Measurements from ENCODE around the gene CSNK1D. TPM values are rescaled to one million over a fixed set of nuclear protein-coding genes. Genes with fewer than 3 reads are reported as not detected.
"Not testable (repeated sequence)": the region's sequence is repeated elsewhere in the genome, so short reads cannot be mapped to it uniquely, and the experiment has no call there.

Gene CSNK1D
- total RNA-seq, 1 donor: 57.0 TPM

- peak overlapping the region; percentile 70 for H3K4me3 ChIP-seq (ENCODE audit: low read depth, low read length)
- peak; percentile 80 for DNase-seq (ENCODE audit: low read depth)
- TF ChIP-seq, protein P1, sequence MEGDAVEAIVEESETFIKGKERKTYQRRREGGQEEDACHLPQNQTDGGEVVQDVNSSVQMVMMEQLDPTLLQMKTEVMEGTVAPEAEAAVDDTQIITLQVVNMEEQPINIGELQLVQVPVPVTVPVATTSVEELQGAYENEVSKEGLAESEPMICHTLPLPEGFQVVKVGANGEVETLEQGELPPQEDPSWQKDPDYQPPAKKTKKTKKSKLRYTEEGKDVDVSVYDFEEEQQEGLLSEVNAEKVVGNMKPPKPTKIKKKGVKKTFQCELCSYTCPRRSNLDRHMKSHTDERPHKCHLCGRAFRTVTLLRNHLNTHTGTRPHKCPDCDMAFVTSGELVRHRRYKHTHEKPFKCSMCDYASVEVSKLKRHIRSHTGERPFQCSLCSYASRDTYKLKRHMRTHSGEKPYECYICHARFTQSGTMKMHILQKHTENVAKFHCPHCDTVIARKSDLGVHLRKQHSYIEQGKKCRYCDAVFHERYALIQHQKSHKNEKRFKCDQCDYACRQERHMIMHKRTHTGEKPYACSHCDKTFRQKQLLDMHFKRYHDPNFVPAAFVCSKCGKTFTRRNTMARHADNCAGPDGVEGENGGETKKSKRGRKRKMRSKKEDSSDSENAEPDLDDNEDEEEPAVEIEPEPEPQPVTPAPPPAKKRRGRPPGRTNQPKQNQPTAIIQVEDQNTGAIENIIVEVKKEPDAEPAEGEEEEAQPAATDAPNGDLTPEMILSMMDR (IDR thresholded peaks at IDR 0.05; ENCODE audit: insufficient read depth, low read depth, low read length): no peak
Measured at GRCh38 chr17:82213251-82214011, 60.1 kb downstream of the CSNK1D start.

DNA sequence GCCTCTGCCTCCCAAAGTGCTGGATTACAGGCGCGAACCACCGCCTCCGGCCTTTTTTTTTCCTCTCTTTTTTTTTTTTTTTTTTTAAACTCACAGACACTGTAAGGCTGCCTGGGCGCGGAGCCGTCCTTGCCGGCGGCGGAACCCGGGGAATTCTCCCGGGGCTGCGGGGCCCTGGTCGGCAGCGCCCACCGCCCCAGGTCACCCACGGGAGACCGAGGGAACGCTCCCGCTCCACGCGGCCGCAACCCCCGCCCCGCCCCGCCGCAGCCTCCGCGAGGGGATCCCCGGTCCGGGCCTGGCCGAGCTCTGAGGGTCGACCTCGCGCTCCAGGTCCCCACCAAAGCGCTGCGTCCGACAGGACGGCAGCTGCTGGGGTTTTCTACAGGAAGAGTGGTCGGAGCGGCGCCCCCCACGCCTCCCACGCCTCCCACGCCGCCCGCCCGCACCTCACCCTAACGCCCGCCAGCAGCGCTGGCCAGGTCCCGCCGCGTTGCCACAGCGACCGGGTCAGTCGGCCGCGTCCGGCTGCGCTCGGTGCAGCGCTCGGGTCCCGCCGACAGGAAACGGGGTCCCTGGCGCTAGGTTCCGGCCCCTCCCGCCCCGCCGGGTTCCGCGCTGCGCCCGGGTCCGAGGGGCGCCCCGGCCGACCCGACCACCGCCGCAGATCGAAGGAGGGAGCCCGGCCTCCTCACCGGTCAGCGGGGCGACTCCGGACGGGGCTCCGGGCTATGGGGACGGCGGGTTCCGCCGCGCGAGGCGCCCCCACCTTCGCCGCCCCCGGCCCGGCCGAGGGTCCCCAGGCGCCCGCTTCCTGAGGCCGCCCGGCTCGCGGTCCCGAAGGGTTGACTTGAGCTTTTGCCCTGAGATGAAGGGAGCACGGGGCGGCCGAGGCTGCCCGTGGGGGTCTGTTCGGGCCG lies 60.9 kb downstream of the CSNK1D start, which contains the start of gene CCDC57:
CCDC57 (minus strand) TSS at position 512 of the 920 bp plus-strand sequence. CDS start 10,898 bp downstream, outside the sequence.
- DNase-seq (ENCODE audit: low read depth): peak; percentile 78
- TF ChIP-seq, protein P1 (IDR thresholded peaks at IDR 0.05; ENCODE audit: insufficient read depth, low read depth, low read length): no peak
- peak within 1 kb of the TSS; percentile 70 for H3K4me3 ChIP-seq (ENCODE audit: low read depth, low read length)

GRCh38 chr17:82210655-82211054 lies 62.8 kb downstream of the CSNK1D start:
- H3K4me3 ChIP-seq (ENCODE audit: low read depth, low read length); DNase-seq (ENCODE audit: low read depth): not testable (repeated sequence)

DNA sequence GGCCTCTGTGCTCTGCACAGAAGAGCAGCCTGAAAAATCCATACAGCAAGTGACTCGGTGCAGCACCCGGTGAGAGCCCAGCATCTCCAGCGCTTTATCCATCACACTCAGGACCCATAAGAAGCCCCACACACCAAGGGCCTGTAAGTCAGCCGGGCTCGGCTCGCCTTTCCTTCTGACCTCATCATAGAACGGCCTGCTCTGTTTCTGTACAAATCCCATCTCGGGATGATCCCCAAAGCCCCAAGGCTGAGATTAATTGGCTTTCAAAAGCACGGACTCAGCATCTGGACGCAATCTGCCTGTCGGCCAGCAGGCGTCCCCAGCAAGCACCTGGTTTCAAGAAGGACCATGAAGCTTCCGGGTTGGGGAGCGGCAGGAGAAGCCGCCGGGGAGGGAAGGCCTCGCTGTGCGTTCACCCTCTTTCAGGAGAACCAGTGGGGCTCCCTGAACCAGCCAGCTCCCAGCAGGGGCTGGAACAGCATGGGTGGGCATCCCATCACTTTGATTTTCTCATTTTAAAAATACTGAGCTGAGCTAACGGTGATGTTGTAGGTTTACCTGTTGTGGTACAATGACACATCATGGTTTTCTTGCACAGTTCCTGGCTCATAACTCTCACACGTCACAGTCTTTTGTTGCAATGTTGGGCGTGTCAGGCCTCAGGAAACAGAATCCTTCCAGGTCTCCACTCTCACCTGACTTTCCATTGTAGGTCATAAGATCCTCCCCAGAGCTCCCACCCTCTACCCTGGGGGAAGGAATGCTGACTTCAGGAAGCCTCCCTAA lies 67.6 kb downstream of the CSNK1D start:
- DNase-seq (ENCODE audit: low read depth): peak; percentile 91
- no peak overlapping the region for H3K4me3 ChIP-seq (ENCODE audit: low read depth, low read length)
- TF ChIP-seq, protein P1 (IDR thresholded peaks at IDR 0.05; ENCODE audit: insufficient read depth, low read depth, low read length): peak; percentile 89

DNA sequence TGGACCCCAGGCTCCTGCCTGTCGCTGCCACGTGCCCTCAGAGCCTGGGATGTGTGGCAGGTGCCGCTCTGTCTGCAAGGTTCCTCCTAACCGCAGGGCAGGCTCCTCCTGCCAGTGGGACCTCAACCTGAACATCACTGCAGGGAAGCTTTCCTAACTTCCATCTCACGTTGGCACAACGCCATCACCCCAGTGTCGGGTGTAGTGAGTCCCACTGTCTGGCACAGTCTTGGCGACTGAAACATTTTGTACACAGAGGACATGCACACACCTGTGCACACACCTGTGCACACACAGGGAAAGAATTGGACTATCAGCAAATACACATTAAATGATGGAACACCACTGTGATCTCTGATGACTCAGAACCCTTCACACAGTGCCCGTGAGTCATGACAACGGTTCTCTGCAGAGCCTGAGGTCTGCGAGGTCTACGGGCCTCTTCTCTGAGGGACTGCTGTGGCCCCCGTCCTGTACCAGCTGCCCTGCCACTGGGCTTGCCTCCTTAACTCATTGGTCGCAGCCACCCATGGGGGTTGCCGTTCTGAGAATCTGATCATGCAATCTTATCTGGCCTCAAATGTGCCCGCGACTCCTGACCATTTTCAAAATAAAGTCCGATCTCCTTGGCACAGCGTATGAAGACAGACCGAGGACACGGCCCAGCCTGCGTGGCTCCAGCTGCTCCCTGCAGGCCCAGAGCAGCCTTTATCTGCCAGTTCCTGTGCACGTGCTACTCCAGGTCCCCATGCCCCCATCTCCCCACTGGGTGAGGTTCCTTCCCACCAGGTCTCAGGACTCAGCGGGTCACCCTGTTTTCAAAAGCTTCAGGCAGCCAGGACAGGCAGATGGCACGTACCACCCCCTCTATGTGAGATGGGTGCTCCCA lies 68.4 kb downstream of the CSNK1D start:
- peak; percentile 66 for DNase-seq (ENCODE audit: low read depth)
- TF ChIP-seq, protein P1 (IDR thresholded peaks at IDR 0.05; ENCODE audit: insufficient read depth, low read depth, low read length): no peak
- no peak overlapping the region for H3K4me3 ChIP-seq (ENCODE audit: low read depth, low read length)

GRCh38 chr17:82203920-82204319 lies 69.6 kb downstream of the CSNK1D start:
- no peak for DNase-seq (ENCODE audit: low read depth)
- TF ChIP-seq, protein P1 (IDR thresholded peaks at IDR 0.05; ENCODE audit: insufficient read depth, low read depth, low read length): no peak
- no peak overlapping the region for H3K4me3 ChIP-seq (ENCODE audit: low read depth, low read length)
